ENCODE measurements around the gene DDR2. TPM values are rescaled to one million over a fixed set of nuclear protein-coding genes. Genes with fewer than 3 reads are reported as not detected.

DDR2 gene
- total RNA-seq, 1 experiment from 2014 or later = 0.52 TPM

- no peaks in the 10 kb centered on the region for H3K79me1 ChIP-seq (ENCODE audit: insufficient read depth, low read depth, low read length, poor library complexity, severe bottlenecking)
- H4K91ac ChIP-seq (ENCODE audit: insufficient read length, low read depth, low read length) = no peak overlapping the region
- H3K27ac ChIP-seq (ENCODE audit: insufficient read length, low read depth, low read length) = no peak overlapping the region
- no peak overlapping the region for H2BK15ac ChIP-seq (ENCODE audit: low read depth, low read length)
- H3K27ac Mint-ChIP-seq = no peak overlapping the region
- peaks cover 9 to 20% of the 10 kb centered on the region in 2 experiments for H3K4me1 Mint-ChIP-seq
- no peaks in the 10 kb centered on the region for H3K9me3 ChIP-seq (ENCODE audit: control insufficient read depth, low read depth, low read length)
- no peak overlapping the region for H3K18ac ChIP-seq (ENCODE audit: insufficient read length, low read depth, low read length)
- no peaks in the 10 kb centered on the region for H3K9me3 Mint-ChIP-seq
- H2BK120ac ChIP-seq (ENCODE audit: low read depth, low read length, poor library complexity, severe bottlenecking) = no peak overlapping the region
- no peak for TF ChIP-seq CTCF (conservative IDR thresholded peaks at IDR 0.05)
- 100% methylated on average over 1 of the region's 3 CpGs for WGBS (ENCODE audit: extremely low coverage, insufficient read length, low lambda C conversion rate)
- no peak overlapping the region for H3K9ac ChIP-seq (ENCODE audit: extremely low read depth, insufficient read length, low read length)
- no peaks in the 10 kb centered on the region for H4K20me1 ChIP-seq (ENCODE audit: control insufficient read depth, insufficient read depth, insufficient read length)
- no peak overlapping the region for H3K4me3 Mint-ChIP-seq
- no peak overlapping the region for H4K5ac ChIP-seq (ENCODE audit: insufficient read length, low read depth, low read length)
- no peak overlapping the region for H3K4me2 ChIP-seq (ENCODE audit: insufficient read depth, insufficient read length, low read length)
- H3K79me2 ChIP-seq (ENCODE audit: insufficient read depth, low read length) = no peaks in the 10 kb centered on the region
- no peak overlapping the region for H2BK20ac ChIP-seq (ENCODE audit: low read depth, low read length, poor library complexity, severe bottlenecking)
- H3K14ac ChIP-seq (ENCODE audit: insufficient read depth, low read length) = no peak overlapping the region
- no peak overlapping the region for H3K23ac ChIP-seq (ENCODE audit: insufficient read length, low read depth, low read length)
- no peak overlapping the region for H2BK5ac ChIP-seq (ENCODE audit: insufficient read length, low read length)
- H3K23me2 ChIP-seq (ENCODE audit: insufficient read length, low read depth, low read length, poor library complexity, severe bottlenecking) = no peaks in the 10 kb centered on the region
- H2AK5ac ChIP-seq (ENCODE audit: insufficient read length, low read length) = no peak overlapping the region
- no peak overlapping the region for H3T11ph ChIP-seq (ENCODE audit: low read length)
- DNase-seq = no peak
- H3K27me3 Mint-ChIP-seq (ENCODE audit: low read depth) = peaks cover 2% of the 10 kb centered on the region; the same call in 1 of the 2 replicates
- H3K36me3 Mint-ChIP-seq (ENCODE audit: insufficient read depth in 1 of 3, low read depth in 3 of 3) = no peaks in the 10 kb centered on the region
- no peaks in the 10 kb centered on the region for H3K27me3 ChIP-seq (ENCODE audit: insufficient read depth, low read length)
- H3K4me1 ChIP-seq (ENCODE audit: insufficient read depth, low read length) = peaks cover 4% of the 10 kb centered on the region; the same call in 1 of the 2 replicates
- H4K8ac ChIP-seq (replicated peaks; ENCODE audit: insufficient read length, low read depth, low read length) = no peak overlapping the region
- no peak overlapping the region for H3K56ac ChIP-seq (ENCODE audit: insufficient read length, low read depth, low read length)
- no peak overlapping the region for H2AFZ ChIP-seq (ENCODE audit: low read length)
- no peak overlapping the region for H2BK12ac ChIP-seq (ENCODE audit: insufficient read length, low read depth, low read length)
- no peak overlapping the region for H3K4ac ChIP-seq (ENCODE audit: low read depth, low read length)
Observed at GRCh38 chr1:162629077-162629627, 3.1 kb upstream of the DDR2 start.
